22Rv1 (cell line): ENCODE measurements around the gene OR8A1.

Experiments
- CTCF ChIP-seq: fragments of 450-650 bp; IDR thresholded peaks from 2 replicates; pipeline ENCODE4 v1.5.1; 2017; ENCODE audit warnings: mild to moderate bottlenecking
- ZFX ChIP-seq: fragments of 450-650 bp; IDR thresholded peaks from 2 replicates; pipeline ENCODE4 v1.6.1; 2017; ENCODE audit warnings: antibody characterized with exemption, borderline replicate concordance

- no peak for TF ChIP-seq CTCF
- no peak for TF ChIP-seq ZFX
Observed at GRCh38 chr11:124543554-124543953, 26.2 kb upstream of the OR8A1 start, which contains the start of gene OR8B12.
